Fibroblast of villous mesenchyme (primary cell): ENCODE data around the gene UGT1A6. TPM values are rescaled to one million over a fixed set of nuclear protein-coding genes. Genes with fewer than 3 reads are reported as not detected.

Experiments
- DNase-seq: peaks from one replicate; pipeline ENCODE4 v3.0.0-alpha.2; 2010; ENCODE audit warnings: low read depth
- H3K4me3 ChIP-seq: 2 replicates; pipeline ENCODE4 v1.5.1; 2011; ENCODE audit warnings: low read depth, mild to moderate bottlenecking, low read length
- CTCF ChIP-seq: IDR thresholded peaks from 2 replicates; pipeline ENCODE4 v1.5.1; 2012; ENCODE audit warnings: low read depth, mild to moderate bottlenecking, low read length; ENCODE audit not compliant: insufficient read depth
- total RNA-seq: library from RNA; depleted of rRNA; stranded (reverse); fragments of >200 nt; gene quantifications from 2 replicates; pipeline ENCODE4 v1.2.3, GENCODE V29; 2012

UGT1A6 gene
- total RNA-seq, 1 donor, result not detected

GRCh38 chr2:233791883-233792329 lies 99.2 kb downstream of the UGT1A6 start:
- TF ChIP-seq CTCF, result no peak
- no peak for DNase-seq
- H3K4me3 ChIP-seq, result no peak overlapping the region

GRCh38 chr2:233792720-233793119 lies 100.0 kb downstream of the UGT1A6 start:
- no peak for TF ChIP-seq CTCF
- H3K4me3 ChIP-seq, result no peak overlapping the region
- no peak for DNase-seq

GRCh38 chr2:233793465-233794127 lies 100.9 kb downstream of the UGT1A6 start:
- no peak for DNase-seq
- H3K4me3 ChIP-seq, result no peak overlapping the region
- no peak for TF ChIP-seq CTCF

GRCh38 chr2:233794128-233794658 lies 101.5 kb downstream of the UGT1A6 start:
- H3K4me3 ChIP-seq, result no peak overlapping the region
- no peak for TF ChIP-seq CTCF
- DNase-seq, result no peak

- no peak for TF ChIP-seq CTCF
- DNase-seq, result no peak
- no peak overlapping the region for H3K4me3 ChIP-seq
These were observed 103.1 kb downstream of the UGT1A6 start for GRCh38 chr2:233795735-233796171.

- H3K4me3 ChIP-seq, result no peak overlapping the region
- DNase-seq, result no peak
- no peak for TF ChIP-seq CTCF
These were observed 103.6 kb downstream of the UGT1A6 start for GRCh38 chr2:233796254-233796653.
